B cell (primary cell): ENCODE measurements around the gene KRT4.

Source experiments
- CTCF ChIP-seq: fragments of 200-600 bp; IDR thresholded peaks from one replicate; pipeline ENCODE4 v1.8.0; 2022; ENCODE audit warnings: antibody characterized with exemption, mild to moderate bottlenecking
- EZH2 ChIP-seq: IDR thresholded peaks from 2 replicates; pipeline ENCODE4 v1.6.1; 2012; ENCODE audit warnings: borderline replicate concordance, low read depth, mild to moderate bottlenecking, moderate library complexity, low read length; ENCODE audit not compliant: insufficient read depth, poor library complexity, severe bottlenecking

GRCh38 chr12:52819731-52820510 is 6.0 kb upstream of the KRT4 start:
- TF ChIP-seq CTCF, result no peak
- no peak for TF ChIP-seq EZH2
